ENCODE data around the gene NKX3-2.
"Not testable (repeated sequence)": the region's sequence is repeated elsewhere in the genome, so short reads cannot be mapped to it uniquely, and the experiment has no call there.

Gene NKX3-2

GRCh38 chr4:13543839-13544605 is at the start of gene NKX3-2:
Gene NKX3-2 (minus strand): TSS chr4:13544508. CDS start chr4:13544414, 94 bp downstream.
- no peak for DNase-seq

- DNase-seq, result no peak
Measured at GRCh38 chr4:13592220-13592619, 47.9 kb upstream of the NKX3-2 start.

- DNase-seq, result no peak
Measured at GRCh38 chr4:13590766-13591165, 46.5 kb upstream of the NKX3-2 start.

GRCh38 chr4:13588954-13589353 is 44.6 kb upstream of the NKX3-2 start:
- no peak for DNase-seq

GRCh38 chr4:13584481-13584880 is 40.2 kb upstream of the NKX3-2 start:
- no peak for DNase-seq

GRCh38 chr4:13580036-13580435 is 35.7 kb upstream of the NKX3-2 start:
- DNase-seq, result peak; percentile 72

- DNase-seq, result no peak
Measured at GRCh38 chr4:13577660-13578059, 33.4 kb upstream of the NKX3-2 start.

GRCh38 chr4:13570916-13571315 is 26.6 kb upstream of the NKX3-2 start:
- no peak for DNase-seq

- no peak for DNase-seq
Measured at GRCh38 chr4:13567125-13567524, 22.8 kb upstream of the NKX3-2 start.

GRCh38 chr4:13562876-13563275 is 18.6 kb upstream of the NKX3-2 start:
- no peak for DNase-seq

- DNase-seq, result no peak
Measured at GRCh38 chr4:13561673-13562072, 17.4 kb upstream of the NKX3-2 start.

- DNase-seq, result not testable (repeated sequence)
Measured at GRCh38 chr4:13560111-13560510, 15.8 kb upstream of the NKX3-2 start.

GRCh38 chr4:13559413-13559812 is 15.1 kb upstream of the NKX3-2 start:
- DNase-seq, result no peak

- no peak for DNase-seq
Measured at GRCh38 chr4:13558881-13559280, 14.6 kb upstream of the NKX3-2 start.

- no peak for DNase-seq
Measured at GRCh38 chr4:13555325-13555724, 11.0 kb upstream of the NKX3-2 start.

GRCh38 chr4:13553081-13553480 is 8.8 kb upstream of the NKX3-2 start:
- no peak for DNase-seq

GRCh38 chr4:13548984-13549546 is 4.8 kb upstream of the NKX3-2 start:
- peak; percentile 90 for DNase-seq

- DNase-seq, result no peak
Measured at GRCh38 chr4:13548059-13548983, 4.0 kb upstream of the NKX3-2 start.

GRCh38 chr4:13547485-13548041 is 3.3 kb upstream of the NKX3-2 start:
- DNase-seq, result no peak

GRCh38 chr4:13546941-13547484 is 2.7 kb upstream of the NKX3-2 start:
- peak; percentile 27 for DNase-seq

- no peak for DNase-seq
Measured at GRCh38 chr4:13546142-13546940, 2.0 kb upstream of the NKX3-2 start.

- no peak for DNase-seq
Measured at GRCh38 chr4:13545394-13545808, 1.1 kb upstream of the NKX3-2 start.
